G401 (cell line): Measurements from ENCODE around the gene SASH1. TPM values are rescaled to one million over a fixed set of nuclear protein-coding genes. Genes with fewer than 3 reads are reported as not detected.

Source experiments
- DNase-seq: peaks from one replicate; pipeline ENCODE4 v3.0.0-alpha.2; 2015; ENCODE audit warnings: low spot score
- in situ Hi-C: cut with HindIII; loops from 2 replicates; pipeline ENCODE4 v1.10.0; 2016; ENCODE audit warnings: low sequenced_read_pairs, mixed read lengths
- total RNA-seq: library from RNA; depleted of rRNA; stranded (reverse); fragments of >200 nt; shearing (Covaris generic); gene quantifications from 2 replicates; pipeline ENCODE4 v1.2.3, GENCODE V29; 2014; rRNA removed

The SASH1 gene
- total RNA-seq, result 4.1 and 4.6 TPM in 2 replicates

GRCh38 chr6:148342350-148343046 lies at the start of gene SASH1:
TSS of gene SASH1 (plus strand) at chr6:148342838. CDS start at chr6:148343068, 230 bp downstream.
- in situ Hi-C loops, result no loop called here
- peak; percentile 41 for DNase-seq

GRCh38 chr6:148293181-148293995 lies 49.2 kb upstream of the SASH1 start:
- in situ Hi-C loops, result no loop called here
- DNase-seq, result no peak

DNA sequence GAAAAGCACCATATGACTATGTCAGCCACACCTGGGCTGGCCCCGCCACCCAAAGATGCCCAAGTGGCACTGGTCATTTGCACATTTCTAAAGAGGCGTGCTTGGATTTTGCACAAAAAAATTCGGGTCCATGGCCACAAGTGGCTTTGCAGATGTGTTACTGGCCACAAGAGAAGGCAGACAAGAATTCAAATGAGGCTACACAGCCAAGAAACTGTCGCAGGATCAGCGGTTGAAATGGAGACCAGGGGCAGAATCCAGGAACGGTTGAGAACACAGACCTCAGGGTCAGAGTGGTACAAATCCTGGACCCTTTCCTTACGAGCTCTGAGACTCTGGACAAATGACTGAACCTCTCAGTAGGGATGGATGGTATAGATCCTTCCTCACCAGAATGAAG lies 48.6 kb upstream of the SASH1 start:
- in situ Hi-C loops, result no loop called here
- DNase-seq, result no peak

GRCh38 chr6:148295261-148295887 lies 47.3 kb upstream of the SASH1 start:
- in situ Hi-C loops, result no loop called here
- DNase-seq, result no peak

- in situ Hi-C loops, result no loop called here
Measured at GRCh38 chr6:148296771-148297170, 45.9 kb upstream of the SASH1 start.

DNA sequence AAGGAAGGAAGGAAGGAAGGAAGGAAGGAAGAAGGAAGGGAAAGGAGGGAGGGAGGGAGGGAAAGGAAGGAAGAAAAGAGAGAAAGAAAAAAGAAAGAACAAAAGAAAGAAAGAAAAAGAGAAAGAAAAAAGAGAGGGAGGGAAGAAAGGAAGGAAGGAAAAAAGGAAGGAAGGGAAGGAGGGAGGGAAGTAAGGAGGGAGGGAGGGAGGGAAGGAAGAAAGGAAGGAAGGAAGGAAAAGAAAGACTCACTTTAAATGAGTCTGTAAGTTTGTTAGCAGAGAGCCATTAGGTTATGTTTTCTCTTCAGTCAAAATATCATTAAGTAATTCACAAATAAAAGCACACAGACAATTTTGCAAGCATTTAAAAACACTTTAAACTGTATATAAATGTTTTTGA lies 44.0 kb upstream of the SASH1 start:
- no peak for DNase-seq
- in situ Hi-C loops, result no loop called here

More at GRCh38 chr6:148296771-148297170, 45.9 kb upstream of the SASH1 start:
- no peak for DNase-seq

GRCh38 chr6:148303616-148304015 lies 39.0 kb upstream of the SASH1 start:
- in situ Hi-C loops, result no loop called here
- DNase-seq, result no peak

- DNase-seq, result no peak
- in situ Hi-C loops, result no loop called here
Measured at GRCh38 chr6:148304976-148305375, 37.7 kb upstream of the SASH1 start.

- in situ Hi-C loops, result no loop called here
- DNase-seq, result no peak
Measured at GRCh38 chr6:148306286-148306685, 36.4 kb upstream of the SASH1 start.

DNA sequence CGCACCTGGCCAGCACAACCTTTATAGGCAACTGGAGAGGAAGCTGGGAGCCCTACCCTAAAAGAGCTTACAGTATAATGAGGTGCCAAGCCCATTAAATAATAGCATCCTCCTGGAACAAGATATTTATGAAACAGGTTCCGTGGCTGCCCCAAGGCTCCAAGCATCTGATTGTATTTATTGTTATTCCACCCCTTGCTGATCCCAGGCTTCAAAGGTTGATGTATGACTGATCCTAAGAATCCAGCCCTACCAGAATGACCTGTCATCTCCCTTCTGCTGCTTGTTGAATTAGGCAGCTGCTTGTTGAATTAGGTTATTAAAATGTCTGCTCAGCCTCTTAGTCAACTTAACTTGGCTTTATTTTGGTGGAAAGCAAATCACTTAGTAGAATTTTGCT lies 35.2 kb upstream of the SASH1 start:
- in situ Hi-C loops, result no loop called here

GRCh38 chr6:148309301-148309700 lies 33.3 kb upstream of the SASH1 start:
- no peak for DNase-seq
- in situ Hi-C loops, result no loop called here

More for the DNA sequence above, 35.2 kb upstream of the SASH1 start:
- no peak for DNase-seq

GRCh38 chr6:148311966-148312669 lies 30.5 kb upstream of the SASH1 start:
- no peak for DNase-seq
- in situ Hi-C loops, result no loop called here

- DNase-seq, result no peak
- in situ Hi-C loops, result no loop called here
Measured at GRCh38 chr6:148313488-148313887, 29.1 kb upstream of the SASH1 start.

GRCh38 chr6:148316308-148316707 lies 26.3 kb upstream of the SASH1 start:
- no peak for DNase-seq
- in situ Hi-C loops, result no loop called here

- DNase-seq, result no peak
Measured at GRCh38 chr6:148317051-148317450, 25.6 kb upstream of the SASH1 start.

GRCh38 chr6:148317739-148318138 lies 24.9 kb upstream of the SASH1 start:
- in situ Hi-C loops, result no loop called here
- DNase-seq, result no peak

More at GRCh38 chr6:148317051-148317450, 25.6 kb upstream of the SASH1 start:
- in situ Hi-C loops, result no loop called here

GRCh38 chr6:148322704-148323103 lies 19.9 kb upstream of the SASH1 start:
- no peak for DNase-seq
- in situ Hi-C loops, result no loop called here

DNA sequence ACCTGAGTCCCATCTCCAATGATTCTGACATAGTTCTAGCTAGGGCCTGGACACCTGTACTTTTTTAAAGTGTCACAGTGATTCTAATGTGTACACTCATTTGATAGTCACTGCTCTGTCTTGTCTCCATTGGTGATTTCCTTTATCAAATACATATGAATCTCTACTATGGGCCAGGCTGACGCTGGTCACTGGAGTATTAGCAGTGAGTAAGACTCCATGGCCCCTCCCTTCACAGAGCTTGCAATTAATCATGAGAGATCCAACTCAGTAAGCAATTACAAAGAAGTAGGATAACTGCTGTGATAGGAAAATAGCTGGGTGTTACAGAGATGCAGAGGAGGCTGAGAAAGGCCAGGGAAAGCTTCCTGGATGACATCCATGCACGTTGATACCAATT lies 19.3 kb upstream of the SASH1 start:
- DNase-seq, result no peak
- in situ Hi-C loops, result no loop called here

GRCh38 chr6:148324297-148324985 lies 18.2 kb upstream of the SASH1 start:
- DNase-seq, result no peak
- in situ Hi-C loops, result no loop called here
